HUES6 (cell line): ENCODE data around the gene POLA1.

Source experiments
- H3K27ac ChIP-seq: 2 replicates; pipeline ENCODE4 v1.7.0; 2013; ENCODE audit warnings: low read depth, mild to moderate bottlenecking, low read length, inconsistent platforms
- H3K27me3 ChIP-seq: 2 replicates; pipeline ENCODE4 v1.6.1; 2013; ENCODE audit warnings: low read length; ENCODE audit not compliant: control insufficient read depth, insufficient read depth
- H3K36me3 ChIP-seq: 2 replicates; pipeline ENCODE4 v1.6.1; 2013; ENCODE audit warnings: low read length; ENCODE audit not compliant: control insufficient read depth, insufficient read depth
- H3K4me1 ChIP-seq: 2 replicates; pipeline ENCODE4 v1.6.1; 2013; ENCODE audit warnings: low read length; ENCODE audit not compliant: control insufficient read depth, insufficient read depth
- H3K4me3 ChIP-seq: 2 replicates; pipeline ENCODE4 v1.5.1; 2013; ENCODE audit warnings: low read depth, low read length
- H3K9ac ChIP-seq: one replicate; pipeline ENCODE4 v1.6.1; 2013; ENCODE audit warnings: mild to moderate bottlenecking, low read length
- H3K9me3 ChIP-seq: 2 replicates; pipeline ENCODE4 v1.6.1; 2013; ENCODE audit warnings: low read depth, low read length; ENCODE audit not compliant: control insufficient read depth, insufficient read depth

POLA1 gene

GRCh38 chrX:24694825-24695224, 1.1 kb downstream of the POLA1 start:
- Histone ChIP-seq H3K9ac (peak overlapping the region; percentile 92), H3K27ac (no peak overlapping the region), H3K4me3 (peak overlapping the region; percentile 85), H3K36me3 (peaks cover 12% of the 10 kb centered on the region), H3K4me1 (peaks cover 20% of the 10 kb centered on the region), H3K9me3 (no peaks in the 10 kb centered on the region), H3K27me3 (no peaks in the 10 kb centered on the region)

GRCh38 chrX:24696294-24696693, 2.6 kb downstream of the POLA1 start:
- no peak overlapping the region for H3K9ac ChIP-seq
- H3K27me3 ChIP-seq: no peaks in the 10 kb centered on the region
- H3K36me3 ChIP-seq: peaks cover 27% of the 10 kb centered on the region
- peaks cover 20% of the 10 kb centered on the region for H3K4me1 ChIP-seq
- H3K27ac ChIP-seq: no peak overlapping the region
- H3K4me3 ChIP-seq: no peak overlapping the region
- H3K9me3 ChIP-seq: no peaks in the 10 kb centered on the region

GRCh38 chrX:24702362-24703184, 8.9 kb downstream of the POLA1 start:
- no peaks in the 10 kb centered on the region; the same call in 1 of the 2 replicates for H3K27me3 ChIP-seq
- H3K4me3 ChIP-seq: no peak overlapping the region
- no peaks in the 10 kb centered on the region for H3K9me3 ChIP-seq
- H3K27ac ChIP-seq: no peak overlapping the region
- H3K9ac ChIP-seq: no peak overlapping the region
- peaks cover 73% of the 10 kb centered on the region for H3K36me3 ChIP-seq
- H3K4me1 ChIP-seq: no peaks in the 10 kb centered on the region

- Histone ChIP-seq H3K36me3 (peaks cover 78% of the 10 kb centered on the region), H3K27ac (no peak overlapping the region), H3K4me1 (no peaks in the 10 kb centered on the region)
Observed at GRCh38 chrX:24703185-24703494, 9.4 kb downstream of the POLA1 start.

GRCh38 chrX:24718771-24719170, 25.1 kb downstream of the POLA1 start:
- H3K27me3 ChIP-seq: no peaks in the 10 kb centered on the region
- H3K4me3 ChIP-seq: no peak overlapping the region
- H3K27ac ChIP-seq: no peak overlapping the region
- peaks cover 95% of the 10 kb centered on the region for H3K36me3 ChIP-seq
- no peaks in the 10 kb centered on the region for H3K9me3 ChIP-seq
- no peak overlapping the region for H3K9ac ChIP-seq
- no peaks in the 10 kb centered on the region; the same call in 1 of the 2 replicates for H3K4me1 ChIP-seq

More at GRCh38 chrX:24703185-24703494, 9.4 kb downstream of the POLA1 start:
- Histone ChIP-seq H3K27me3 (no peaks in the 10 kb centered on the region; the same call in 1 of the 2 replicates), H3K9me3 (no peaks in the 10 kb centered on the region), H3K4me3 (no peak overlapping the region), H3K9ac (no peak overlapping the region)

- no peaks in the 10 kb centered on the region for H3K9me3 ChIP-seq
- no peak overlapping the region for H3K27ac ChIP-seq
- no peak overlapping the region for H3K4me3 ChIP-seq
- H3K36me3 ChIP-seq: peaks cover 96% of the 10 kb centered on the region
- H3K4me1 ChIP-seq: no peaks in the 10 kb centered on the region; the same call in 1 of the 2 replicates
- H3K27me3 ChIP-seq: no peaks in the 10 kb centered on the region
- no peak overlapping the region for H3K9ac ChIP-seq
Observed at GRCh38 chrX:24720036-24720435, 26.3 kb downstream of the POLA1 start.

- no peak overlapping the region for H3K27ac ChIP-seq
- no peak overlapping the region for H3K4me3 ChIP-seq
- H3K36me3 ChIP-seq: peaks cover 96% of the 10 kb centered on the region
- no peaks in the 10 kb centered on the region for H3K9me3 ChIP-seq
- no peaks in the 10 kb centered on the region for H3K4me1 ChIP-seq
- H3K9ac ChIP-seq: no peak overlapping the region
- no peaks in the 10 kb centered on the region; the same call in 1 of the 2 replicates for H3K27me3 ChIP-seq
Observed at GRCh38 chrX:24728530-24728929, 34.8 kb downstream of the POLA1 start.

GRCh38 chrX:24732766-24733500, 39.2 kb downstream of the POLA1 start:
- Histone ChIP-seq H3K9ac (no peak overlapping the region), H3K9me3 (no peaks in the 10 kb centered on the region), H3K4me3 (no peak overlapping the region), H3K27me3 (no peaks in the 10 kb centered on the region; the same call in 1 of the 2 replicates), H3K4me1 (no peaks in the 10 kb centered on the region), H3K27ac (no peak overlapping the region), H3K36me3 (peaks cover 93% of the 10 kb centered on the region)

GRCh38 chrX:24741330-24741729, 47.6 kb downstream of the POLA1 start:
- H3K27ac ChIP-seq: 0 out of 2 replicates have a peak overlapping the region, but pooled peaks have one; percentile 28
- H3K36me3 ChIP-seq: peaks cover 93% of the 10 kb centered on the region
- no peaks in the 10 kb centered on the region for H3K27me3 ChIP-seq
- no peaks in the 10 kb centered on the region for H3K4me1 ChIP-seq
- no peak overlapping the region for H3K4me3 ChIP-seq
- no peak overlapping the region for H3K9ac ChIP-seq
- no peaks in the 10 kb centered on the region for H3K9me3 ChIP-seq

GRCh38 chrX:24748196-24748595, 54.5 kb downstream of the POLA1 start:
- H3K27me3 ChIP-seq: no peaks in the 10 kb centered on the region; the same call in 1 of the 2 replicates
- H3K27ac ChIP-seq: no peak overlapping the region
- peaks cover 64% of the 10 kb centered on the region for H3K36me3 ChIP-seq
- no peaks in the 10 kb centered on the region for H3K4me1 ChIP-seq
- H3K9ac ChIP-seq: no peak overlapping the region
- no peak overlapping the region for H3K4me3 ChIP-seq
- no peaks in the 10 kb centered on the region for H3K9me3 ChIP-seq

- no peaks in the 10 kb centered on the region for H3K27me3 ChIP-seq
- H3K4me3 ChIP-seq: no peak overlapping the region
- H3K36me3 ChIP-seq: peaks cover 86% of the 10 kb centered on the region
- no peaks in the 10 kb centered on the region for H3K9me3 ChIP-seq
- H3K27ac ChIP-seq: no peak overlapping the region
- H3K4me1 ChIP-seq: no peaks in the 10 kb centered on the region
- H3K9ac ChIP-seq: no peak overlapping the region
Observed at GRCh38 chrX:24759786-24760185, 66.1 kb downstream of the POLA1 start.
